ENCODE data around the gene DLGAP1.
"Not testable (repeated sequence)": the region's sequence is repeated elsewhere in the genome, so short reads cannot be mapped to it uniquely, and the experiment has no call there.

- not testable (repeated sequence) for TF ChIP-seq POLR2A, CTCF, EP300, POLR2AphosphoS5 (IDR thresholded peaks at IDR 0.05)
Measured at GRCh38 chr18:4494703-4495284, 39.7 kb upstream of the DLGAP1 start.
